Osteocyte (in vitro differentiated cells): Measurements from ENCODE around the gene FGF14. TPM values are rescaled to one million over a fixed set of nuclear protein-coding genes. Genes with fewer than 3 reads are reported as not detected.

Experiments
- DNase-seq: peaks from one replicate; pipeline ENCODE4 v3.0.0; 2021; ENCODE audit warnings: mixed read lengths; ENCODE audit not compliant: unreplicated experiment; ENCODE audit errors: extremely low spot score
- H3K27ac Mint-ChIP-seq: one replicate; pipeline ENCODE4 v1.8.0; 2021; ENCODE audit warnings: mild to moderate bottlenecking, mixed read lengths; ENCODE audit not compliant: unreplicated experiment
- H3K27me3 Mint-ChIP-seq: one replicate; pipeline ENCODE4 v1.8.0; 2021; ENCODE audit warnings: mixed read lengths; ENCODE audit not compliant: unreplicated experiment
- H3K36me3 Mint-ChIP-seq: one replicate; pipeline ENCODE4 v1.8.0; 2021; ENCODE audit warnings: mixed read lengths; ENCODE audit not compliant: unreplicated experiment
- H3K4me1 Mint-ChIP-seq: one replicate; pipeline ENCODE4 v1.8.0; 2021; ENCODE audit warnings: mixed read lengths; ENCODE audit not compliant: unreplicated experiment
- H3K4me3 Mint-ChIP-seq: one replicate; pipeline ENCODE4 v1.8.0; 2021; ENCODE audit warnings: mild to moderate bottlenecking, moderate library complexity, mixed read lengths; ENCODE audit not compliant: unreplicated experiment
- H3K9me3 Mint-ChIP-seq: one replicate; pipeline ENCODE4 v1.8.0; 2021; ENCODE audit warnings: mixed read lengths; ENCODE audit not compliant: unreplicated experiment
- total RNA-seq: library from RNA; stranded (reverse); gene quantifications from 2 replicates; pipeline ENCODE4 v1.2.1, GENCODE V29; 2021
- TF ChIP-seq, protein P1 (sequence below): fragments of 200-600 bp; sonication (generic); IDR thresholded peaks from 2 replicates; pipeline ENCODE4 v1.5.0; 2021; ENCODE audit warnings: antibody characterized with exemption, mild to moderate bottlenecking, moderate library complexity

FGF14 gene
- total RNA-seq, 1 donor from 2014 or later, result 0.24 TPM

GRCh38 chr13:102354011-102354410 is 47.8 kb downstream of the FGF14 start:
- DNase-seq, result no peak
- H3K4me1 Mint-ChIP-seq, result no peaks in the 10 kb centered on the region
- H3K27me3 Mint-ChIP-seq, result peaks cover 17% of the 10 kb centered on the region
- TF ChIP-seq, protein P1, sequence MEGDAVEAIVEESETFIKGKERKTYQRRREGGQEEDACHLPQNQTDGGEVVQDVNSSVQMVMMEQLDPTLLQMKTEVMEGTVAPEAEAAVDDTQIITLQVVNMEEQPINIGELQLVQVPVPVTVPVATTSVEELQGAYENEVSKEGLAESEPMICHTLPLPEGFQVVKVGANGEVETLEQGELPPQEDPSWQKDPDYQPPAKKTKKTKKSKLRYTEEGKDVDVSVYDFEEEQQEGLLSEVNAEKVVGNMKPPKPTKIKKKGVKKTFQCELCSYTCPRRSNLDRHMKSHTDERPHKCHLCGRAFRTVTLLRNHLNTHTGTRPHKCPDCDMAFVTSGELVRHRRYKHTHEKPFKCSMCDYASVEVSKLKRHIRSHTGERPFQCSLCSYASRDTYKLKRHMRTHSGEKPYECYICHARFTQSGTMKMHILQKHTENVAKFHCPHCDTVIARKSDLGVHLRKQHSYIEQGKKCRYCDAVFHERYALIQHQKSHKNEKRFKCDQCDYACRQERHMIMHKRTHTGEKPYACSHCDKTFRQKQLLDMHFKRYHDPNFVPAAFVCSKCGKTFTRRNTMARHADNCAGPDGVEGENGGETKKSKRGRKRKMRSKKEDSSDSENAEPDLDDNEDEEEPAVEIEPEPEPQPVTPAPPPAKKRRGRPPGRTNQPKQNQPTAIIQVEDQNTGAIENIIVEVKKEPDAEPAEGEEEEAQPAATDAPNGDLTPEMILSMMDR, result no peak
- H3K36me3 Mint-ChIP-seq, result no peaks in the 10 kb centered on the region
- no peak overlapping the region for H3K27ac Mint-ChIP-seq
- no peak overlapping the region for H3K4me3 Mint-ChIP-seq
- H3K9me3 Mint-ChIP-seq, result no peaks in the 10 kb centered on the region

GRCh38 chr13:102351521-102351920 is 50.3 kb downstream of the FGF14 start:
- Mint-ChIP-seq H3K4me3 (no peak overlapping the region), H3K4me1 (no peaks in the 10 kb centered on the region), H3K27ac (no peak overlapping the region), H3K36me3 (no peaks in the 10 kb centered on the region), H3K27me3 (peaks cover 19% of the 10 kb centered on the region), H3K9me3 (no peaks in the 10 kb centered on the region)
- TF ChIP-seq, protein P1, result no peak
- no peak for DNase-seq

DNA sequence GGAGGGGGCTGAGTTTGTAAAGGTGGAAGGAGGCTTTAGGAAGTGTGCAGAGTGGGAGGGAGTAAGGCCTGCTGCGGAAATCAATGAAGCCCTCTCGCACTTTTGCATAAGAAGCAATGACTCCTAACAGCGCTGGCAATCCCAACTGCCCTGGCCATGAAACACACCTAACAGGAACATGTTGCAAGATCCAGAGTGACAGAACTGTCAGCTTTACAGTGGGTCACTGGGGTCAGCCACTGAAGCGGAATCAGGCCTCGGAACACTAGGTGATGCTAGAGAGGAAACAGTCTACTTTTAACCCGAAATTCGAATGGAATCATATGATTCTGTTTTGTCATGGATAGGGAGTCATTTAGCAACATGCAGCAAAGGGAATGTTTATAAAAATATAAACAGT is 54.4 kb downstream of the FGF14 start:
- Mint-ChIP-seq H3K27me3 (peaks cover 5% of the 10 kb centered on the region), H3K4me3 (no peak overlapping the region), H3K27ac (no peak overlapping the region), H3K4me1 (no peaks in the 10 kb centered on the region), H3K36me3 (no peaks in the 10 kb centered on the region), H3K9me3 (no peaks in the 10 kb centered on the region)
- TF ChIP-seq, protein P1, result no peak
- DNase-seq, result no peak

GRCh38 chr13:102346769-102347168 is 55.1 kb downstream of the FGF14 start:
- no peaks in the 10 kb centered on the region for H3K36me3 Mint-ChIP-seq
- peaks cover 7% of the 10 kb centered on the region for H3K27me3 Mint-ChIP-seq
- TF ChIP-seq, protein P1, result no peak
- H3K27ac Mint-ChIP-seq, result no peak overlapping the region
- DNase-seq, result no peak
- no peak overlapping the region for H3K4me3 Mint-ChIP-seq
- H3K9me3 Mint-ChIP-seq, result no peaks in the 10 kb centered on the region
- H3K4me1 Mint-ChIP-seq, result no peaks in the 10 kb centered on the region

GRCh38 chr13:102344410-102344809 is 57.4 kb downstream of the FGF14 start:
- TF ChIP-seq, protein P1, result no peak
- DNase-seq, result no peak
- H3K4me1 Mint-ChIP-seq, result no peaks in the 10 kb centered on the region
- H3K27me3 Mint-ChIP-seq, result peaks cover 19% of the 10 kb centered on the region
- H3K27ac Mint-ChIP-seq, result no peak overlapping the region
- no peaks in the 10 kb centered on the region for H3K36me3 Mint-ChIP-seq
- H3K4me3 Mint-ChIP-seq, result no peak overlapping the region
- no peaks in the 10 kb centered on the region for H3K9me3 Mint-ChIP-seq
